A673 (cell line): ENCODE results near the gene REN. TPM values are rescaled to one million over a fixed set of nuclear protein-coding genes. Genes with fewer than 3 reads are reported as not detected.

ENCODE experiments used
- BruUV-seq: library from RNA; stranded (reverse); fragments of 400-500 nt; replicated peaks from 2 replicates; lab custom pipeline; 2021; lab: Mats Ljungman, UMichigan
- CTCF ChIA-PET: fragments of 300-600 bp; sonication (Branson Sonifier 250); formaldehyde crosslinking; loops from one replicate; lab custom pipeline; 2022; ENCODE audit warnings: antibody characterized with exemption; lab: Charles Lee
- POLR2A ChIA-PET: fragments of 300-600 bp; sonication (Branson Sonifier 250); formaldehyde crosslinking; loops from one replicate; lab custom pipeline; 2022; ENCODE audit warnings: antibody characterized with exemption; ENCODE audit not compliant: low non-redundant PET; lab: Charles Lee
- DNase-seq: peaks from one replicate; pipeline ENCODE4 v3.0.0-alpha.2; 2015; ENCODE audit warnings: low spot score
- H3K27ac ChIP-seq: fragments of 200-600 bp; sonication (generic); 2 replicates; pipeline ENCODE4 v1.5.1; 2016; ENCODE audit warnings: mixed run types, low read depth, mild to moderate bottlenecking, mixed read lengths, antibody characterized with exemption, low read length; ENCODE audit not compliant: poor library complexity, severe bottlenecking
- H3K27me3 ChIP-seq: fragments of 200-600 bp; sonication (generic); replicated peaks from 2 replicates; pipeline ENCODE4 v1.6.1; 2017; ENCODE audit warnings: mixed run types, low read depth, mild to moderate bottlenecking, mixed read lengths, antibody characterized with exemption, low read length; ENCODE audit not compliant: insufficient read depth, poor library complexity
- H3K36me3 ChIP-seq: fragments of 200-600 bp; sonication (generic); 2 replicates; pipeline ENCODE4 v1.6.1; 2016; ENCODE audit warnings: mixed run types, mild to moderate bottlenecking, mixed read lengths, antibody characterized with exemption, low read length; ENCODE audit not compliant: insufficient read depth, poor library complexity, severe bottlenecking
- H3K4me1 ChIP-seq: fragments of 200-600 bp; sonication (generic); 2 replicates; pipeline ENCODE4 v1.6.1; 2017; ENCODE audit warnings: mixed run types, mild to moderate bottlenecking, mixed read lengths, antibody characterized with exemption, low read length; ENCODE audit not compliant: insufficient read depth, poor library complexity, severe bottlenecking
- H3K4me3 ChIP-seq: fragments of 200-600 bp; sonication (generic); 2 replicates; pipeline ENCODE4 v1.5.1; 2016; ENCODE audit warnings: low read depth, mixed run types, mild to moderate bottlenecking, mixed read lengths, low read length; ENCODE audit not compliant: poor library complexity, severe bottlenecking
- H3K9me3 ChIP-seq: fragments of 200-600 bp; sonication (generic); 2 replicates; pipeline ENCODE4 v1.6.1; 2016; ENCODE audit warnings: mixed run types, low read depth, mild to moderate bottlenecking, mixed read lengths, antibody characterized with exemption, low read length; ENCODE audit not compliant: poor library complexity, severe bottlenecking
- CTCF ChIP-seq: fragments of 300-800, 200-600 bp; sonication (generic); conservative IDR thresholded peaks from 2 replicates; pipeline ENCODE4 v1.5.1; 2017; ENCODE audit warnings: low read depth, mild to moderate bottlenecking, antibody characterized with exemption, low read length, moderate library complexity, mixed read lengths
- EZH2 ChIP-seq: fragments of 200-600 bp; sonication (generic); IDR thresholded peaks from 2 replicates; pipeline ENCODE4 v1.6.1; 2017; ENCODE audit warnings: borderline replicate concordance, low read depth, mild to moderate bottlenecking, mixed read lengths, antibody characterized with exemption, low read length; ENCODE audit not compliant: poor library complexity, severe bottlenecking
- intact Hi-C: fragments of 100-400 bp; cut with micrococcal nuclease; formaldehyde crosslinking; loops from one replicate; pipeline ENCODE4 v1.10.0; 2022; ENCODE audit not compliant: unreplicated experiment
- total RNA-seq: library from RNA; stranded (reverse); gene quantifications from 2 replicates; pipeline ENCODE4 v1.2.3, GENCODE V29; 2021

REN gene
- total RNA-seq, 1 experiment from 2014 or later = not detected

- POLR2A ChIA-PET = interaction anchor here (0.7 kb wide), 1 partner anchor 239 kb away, joined by 6 read pairs; no protein-coding TSS in a partner anchor
Observed at GRCh38 chr1:204136814-204137213, 29.3 kb downstream of the REN start.

GRCh38 chr1:204134103-204134502, 32.0 kb downstream of the REN start:
- H3K36me3 ChIP-seq = no peaks in the 10 kb centered on the region
- H3K4me1 ChIP-seq = peaks cover 23% of the 10 kb centered on the region
- no TSS peak for BruUV-seq
- no peak overlapping the region for H3K27ac ChIP-seq
- H3K9me3 ChIP-seq = no peaks in the 10 kb centered on the region
- H3K4me3 ChIP-seq = no peak overlapping the region
- no peak for DNase-seq
- ChIA-PET POLR2A (interaction anchor here (0.6 kb wide), 1 partner anchor 268 kb away, joined by 3 read pairs; no protein-coding TSS in a partner anchor), CTCF (no interaction called here)
- intact Hi-C loops = no loop called here
- TF ChIP-seq CTCF (no peak), EZH2 (no peak)
- H3K27me3 ChIP-seq = no peaks in the 10 kb centered on the region

More at GRCh38 chr1:204136814-204137213, 29.3 kb downstream of the REN start:
- TF ChIP-seq EZH2 (no peak), CTCF (no peak)
- H3K4me3 ChIP-seq = no peak overlapping the region
- no TSS peak for BruUV-seq
- intact Hi-C loops = no loop called here
- DNase-seq = no peak
- H3K9me3 ChIP-seq = no peaks in the 10 kb centered on the region
- H3K27ac ChIP-seq = no peak overlapping the region
- H3K4me1 ChIP-seq = no peaks in the 10 kb centered on the region
- H3K27me3 ChIP-seq = no peaks in the 10 kb centered on the region
- no peaks in the 10 kb centered on the region for H3K36me3 ChIP-seq
- CTCF ChIA-PET = no interaction called here

DNA sequence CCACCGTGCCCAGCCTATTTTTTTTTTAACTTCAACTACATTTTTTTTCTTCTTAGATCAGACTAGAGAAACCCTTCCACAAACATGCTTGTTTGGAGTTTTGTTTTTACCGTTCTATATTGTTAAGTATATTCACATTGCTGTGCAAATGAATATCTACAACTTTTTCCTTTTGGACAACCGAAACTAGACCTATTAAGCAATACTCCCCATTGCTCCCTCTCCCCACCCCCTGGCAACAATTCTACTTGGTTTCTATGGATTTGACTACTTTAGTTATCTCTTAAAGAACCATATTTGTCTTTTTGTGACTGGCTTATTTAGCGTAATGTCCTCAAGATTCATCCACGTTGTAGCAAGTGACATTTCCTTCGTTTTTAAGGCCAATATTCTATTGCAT, 33.4 kb downstream of the REN start:
- ChIA-PET POLR2A (no interaction called here), CTCF (no interaction called here)
- no peak overlapping the region for H3K27ac ChIP-seq
- H3K4me1 ChIP-seq = peaks cover 28% of the 10 kb centered on the region
- TF ChIP-seq EZH2 (no peak), CTCF (no peak)
- no peaks in the 10 kb centered on the region for H3K36me3 ChIP-seq
- no peak overlapping the region for H3K4me3 ChIP-seq
- BruUV-seq = no TSS peak
- no peak for DNase-seq
- H3K9me3 ChIP-seq = no peaks in the 10 kb centered on the region
- intact Hi-C loops = no loop called here
- H3K27me3 ChIP-seq = no peaks in the 10 kb centered on the region
